GM23338 (cell line): ENCODE data around the gene ABAT. TPM values are rescaled to one million over a fixed set of nuclear protein-coding genes. Genes with fewer than 3 reads are reported as not detected.
A peak's percentile ranks its signal among the peaks of the same experiment; 100 is the strongest.

Experiments
- ATAC-seq: fragments of 200-7000 bp; cut with Tn5 transposase; 3 replicates; pipeline ENCODE4 v1.9.1; 2020
- DNase-seq: peaks from one replicate; pipeline ENCODE4 v3.0.0-alpha.2; 2015; ENCODE audit warnings: low spot score
- H2AFZ ChIP-seq: fragments of 200-600 bp; sonication (generic); 2 replicates; pipeline ENCODE4 v1.8.0; 2016; ENCODE audit warnings: antibody characterized with exemption, mild to moderate bottlenecking, moderate library complexity
- H3F3A ChIP-seq: fragments of 200-600 bp; sonication (generic); replicated peaks from 2 replicates; pipeline ENCODE4 v1.8.0; 2017; ENCODE audit warnings: antibody characterized with exemption, mixed run types, low read depth
- H3K27ac ChIP-seq: fragments of 200-600 bp; sonication (generic); 2 replicates; pipeline ENCODE4 v1.6.1; 2016; ENCODE audit warnings: low read depth
- H3K27me3 ChIP-seq: fragments of 200-600 bp; sonication (generic); 2 replicates; pipeline ENCODE4 v1.8.0; 2016; ENCODE audit warnings: mild to moderate bottlenecking, mixed run types, moderate library complexity; ENCODE audit not compliant: insufficient read depth
- H3K36me3 ChIP-seq: fragments of 200-600 bp; sonication (generic); 2 replicates; pipeline ENCODE4 v1.8.0; 2016; ENCODE audit warnings: mild to moderate bottlenecking; ENCODE audit not compliant: insufficient read depth
- H3K4me1 ChIP-seq: fragments of 200-600 bp; sonication (generic); 2 replicates; pipeline ENCODE4 v1.8.0; 2016; ENCODE audit warnings: mild to moderate bottlenecking, moderate library complexity; ENCODE audit not compliant: insufficient read depth
- H3K4me2 ChIP-seq: fragments of 200-600 bp; sonication (generic); 2 replicates; pipeline ENCODE4 v1.7.1; 2017; ENCODE audit warnings: mixed run types
- H3K4me3 ChIP-seq: fragments of 200-600 bp; sonication (generic); 2 replicates; pipeline ENCODE4 v1.6.1; 2016; ENCODE audit warnings: mixed run types
- H3K79me2 ChIP-seq: fragments of 200-600 bp; sonication (generic); replicated peaks from 2 replicates; pipeline ENCODE4 v1.8.0; 2017; ENCODE audit warnings: mild to moderate bottlenecking; ENCODE audit not compliant: insufficient read depth
- H3K9me2 ChIP-seq: fragments of 200-600 bp; sonication (generic); 2 replicates; pipeline ENCODE4 v1.8.0; 2017; ENCODE audit not compliant: insufficient read depth
- H4K20me1 ChIP-seq: fragments of 200-600 bp; sonication (generic); replicated peaks from 2 replicates; pipeline ENCODE4 v1.8.0; 2017; ENCODE audit warnings: mild to moderate bottlenecking; ENCODE audit not compliant: insufficient read depth
- H3K27ac Mint-ChIP-seq: 2 replicates; pipeline ENCODE4 v1.8.0; 2020; ENCODE audit warnings: inconsistent platforms, mild to moderate bottlenecking, moderate library complexity, mixed read lengths
- H3K27me3 Mint-ChIP-seq: 3 replicates; pipeline ENCODE4 v1.8.0; 2022; ENCODE audit warnings: low read depth, mild to moderate bottlenecking, moderate library complexity, mixed read lengths, inconsistent platforms; ENCODE audit not compliant: insufficient read depth, poor library complexity
- H3K36me3 Mint-ChIP-seq: 3 replicates; pipeline ENCODE4 v1.8.0; 2021; ENCODE audit warnings: low read depth, mild to moderate bottlenecking, inconsistent platforms, moderate library complexity, mixed read lengths
- H3K4me1 Mint-ChIP-seq: 3 replicates; pipeline ENCODE4 v1.8.0; 2020; ENCODE audit warnings: mild to moderate bottlenecking, inconsistent platforms, mixed read lengths
- H3K4me3 Mint-ChIP-seq: 3 replicates; pipeline ENCODE4 v1.8.0; 2021; ENCODE audit warnings: moderate library complexity, mild to moderate bottlenecking, inconsistent platforms, mixed read lengths
- H3K9me3 Mint-ChIP-seq: 3 replicates; pipeline ENCODE4 v1.8.0; 2020; ENCODE audit warnings: moderate library complexity, mild to moderate bottlenecking, inconsistent platforms, mixed read lengths
- CREB1 ChIP-seq: fragments of 250-450 bp; sonication (Bioruptor Pico); IDR thresholded peaks from 2 replicates; pipeline ENCODE4 v1.5.0; 2020; ENCODE audit warnings: low read depth, mild to moderate bottlenecking, moderate library complexity
- EZH2 ChIP-seq: fragments of 200-600 bp; sonication (generic); IDR thresholded peaks from one replicate; pipeline ENCODE4 v1.8.0; 2017; ENCODE audit warnings: antibody characterized with exemption, mild to moderate bottlenecking, low read depth; ENCODE audit not compliant: unreplicated experiment
- EZH2phosphoT487 ChIP-seq: fragments of 200-600 bp; sonication (generic); IDR thresholded peaks from one replicate; pipeline ENCODE4 v1.8.1; 2018; ENCODE audit warnings: antibody characterized with exemption; ENCODE audit not compliant: unreplicated experiment
- JUNB ChIP-seq: IDR thresholded peaks from one replicate; pipeline ENCODE4 v1.6.1; 2016; ENCODE audit warnings: antibody characterized with exemption; ENCODE audit not compliant: unreplicated experiment
- NANOG ChIP-seq: IDR thresholded peaks from 2 replicates; pipeline ENCODE4 v1.6.1; 2016; ENCODE audit warnings: antibody characterized with exemption, borderline replicate concordance
- POLR2AphosphoS5 ChIP-seq: IDR thresholded peaks from 2 replicates; pipeline ENCODE4 v1.6.1; 2016; ENCODE audit warnings: antibody characterized with exemption, low read depth
- STAT1 ChIP-seq: IDR thresholded peaks from one replicate; pipeline ENCODE4 v1.6.1; 2016; ENCODE audit warnings: antibody characterized with exemption; ENCODE audit not compliant: unreplicated experiment
- ZNF331 ChIP-seq: fragments of 250-450 bp; sonication (Bioruptor Pico); IDR thresholded peaks from 2 replicates; pipeline ENCODE4 v1.5.0; 2020; ENCODE audit warnings: low read depth, mild to moderate bottlenecking, moderate library complexity
- polyA plus RNA-seq: library from polyadenylated mRNA; unstranded; fragments of >200 nt; fragmentation: Nextera tagmentation; extraction: Ambion mirVana; gene quantifications from 2 replicates; pipeline ENCODE4 v1.2.1, GENCODE V29; 2016
- total RNA-seq: library from RNA; depleted of rRNA; stranded (reverse); fragments of >200 nt; shearing (Covaris generic); gene quantifications from 2 replicates; pipeline ENCODE4 v1.2.3, GENCODE V29; 2014
- TF ChIP-seq, protein P1 (sequence below), 2 experiments: fragments of 200-600 bp in 1 of 2; sonication (generic) in 1 of 2; conservative IDR thresholded peaks; 2 replicates each; pipeline versions ENCODE4 v1.5.1 to v1.6.1; 2016 to 2017; ENCODE audit warnings: antibody characterized with exemption in 2 of 2, low read depth in 2 of 2, mild to moderate bottlenecking in 2 of 2, moderate library complexity in 1 of 2
- TF ChIP-seq, protein P2 (sequence below): IDR thresholded peaks from one replicate; pipeline ENCODE4 v1.6.1; 2018; ENCODE audit warnings: antibody characterized with exemption; ENCODE audit not compliant: unreplicated experiment
- TF ChIP-seq, protein P3 (sequence below): IDR thresholded peaks from 2 replicates; pipeline ENCODE4 v1.6.1; 2016; ENCODE audit warnings: antibody characterized with exemption

ABAT gene
- total and polyA plus RNA-seq, 2 experiments from 2014 or later, result 4.4 to 8.8 TPM

DNA sequence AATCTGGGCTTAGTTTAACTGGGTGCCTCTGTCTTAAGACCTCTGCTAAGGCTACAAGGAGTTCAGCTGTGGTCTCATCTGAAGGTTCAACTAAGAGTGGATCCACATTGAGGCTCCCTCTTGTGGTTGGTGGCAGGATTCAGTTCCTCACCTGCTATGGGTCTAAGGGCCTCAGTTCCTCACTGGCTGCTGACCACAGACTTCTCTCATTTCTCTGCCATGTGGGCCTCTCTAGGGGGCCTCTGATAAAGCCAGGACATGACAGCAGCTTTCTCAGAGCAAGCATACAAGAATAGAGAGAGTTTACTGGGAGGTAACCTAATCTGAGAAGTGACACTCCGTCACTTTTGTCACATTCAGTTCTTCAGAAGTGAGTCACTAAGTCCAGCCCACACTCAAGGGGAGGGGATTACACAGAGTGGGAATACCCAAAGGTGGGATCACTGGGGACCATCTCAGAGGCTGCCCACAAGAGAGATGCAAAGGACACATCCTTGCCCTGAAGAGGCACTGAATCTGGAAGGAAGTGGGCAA, 19.2 kb upstream of the ABAT start:
- TF ChIP-seq, protein P1, sequence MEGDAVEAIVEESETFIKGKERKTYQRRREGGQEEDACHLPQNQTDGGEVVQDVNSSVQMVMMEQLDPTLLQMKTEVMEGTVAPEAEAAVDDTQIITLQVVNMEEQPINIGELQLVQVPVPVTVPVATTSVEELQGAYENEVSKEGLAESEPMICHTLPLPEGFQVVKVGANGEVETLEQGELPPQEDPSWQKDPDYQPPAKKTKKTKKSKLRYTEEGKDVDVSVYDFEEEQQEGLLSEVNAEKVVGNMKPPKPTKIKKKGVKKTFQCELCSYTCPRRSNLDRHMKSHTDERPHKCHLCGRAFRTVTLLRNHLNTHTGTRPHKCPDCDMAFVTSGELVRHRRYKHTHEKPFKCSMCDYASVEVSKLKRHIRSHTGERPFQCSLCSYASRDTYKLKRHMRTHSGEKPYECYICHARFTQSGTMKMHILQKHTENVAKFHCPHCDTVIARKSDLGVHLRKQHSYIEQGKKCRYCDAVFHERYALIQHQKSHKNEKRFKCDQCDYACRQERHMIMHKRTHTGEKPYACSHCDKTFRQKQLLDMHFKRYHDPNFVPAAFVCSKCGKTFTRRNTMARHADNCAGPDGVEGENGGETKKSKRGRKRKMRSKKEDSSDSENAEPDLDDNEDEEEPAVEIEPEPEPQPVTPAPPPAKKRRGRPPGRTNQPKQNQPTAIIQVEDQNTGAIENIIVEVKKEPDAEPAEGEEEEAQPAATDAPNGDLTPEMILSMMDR (conservative IDR thresholded peaks at IDR 0.05; ENCODE audit: low read depth in 2 of 2), result peak; percentile 75 to 88
- no peak for TF ChIP-seq NANOG
- Histone ChIP-seq H2AFZ (no peak overlapping the region), H4K20me1 (no peaks in the 10 kb centered on the region), H3K9me2 (no peaks in the 10 kb centered on the region), H3K4me3 (no peak overlapping the region), H3K4me2 (no peak overlapping the region), H3K4me1 (0 out of 2 replicates have a peak, but pooled peaks cover 4% of the 10 kb centered on the region), H3K36me3 (no peaks in the 10 kb centered on the region), H3K27ac (no peak overlapping the region), H3K27me3 (no peaks in the 10 kb centered on the region), H3K79me2 (no peaks in the 10 kb centered on the region), H3F3A (no peaks in the 10 kb centered on the region; the same call in 1 of the 2 replicates)
- peaks cover 10% of the 10 kb centered on the region for H3K27me3 Mint-ChIP-seq
- no peak overlapping the region for H3K27ac Mint-ChIP-seq
- H3K36me3 Mint-ChIP-seq, result no peaks in the 10 kb centered on the region
- no peak overlapping the region for H3K4me3 Mint-ChIP-seq
- H3K9me3 Mint-ChIP-seq, result no peaks in the 10 kb centered on the region
- peak; percentile 84 for DNase-seq
- peaks cover 10% of the 10 kb centered on the region for H3K4me1 Mint-ChIP-seq
- peak; percentile 89 for ATAC-seq

DNA sequence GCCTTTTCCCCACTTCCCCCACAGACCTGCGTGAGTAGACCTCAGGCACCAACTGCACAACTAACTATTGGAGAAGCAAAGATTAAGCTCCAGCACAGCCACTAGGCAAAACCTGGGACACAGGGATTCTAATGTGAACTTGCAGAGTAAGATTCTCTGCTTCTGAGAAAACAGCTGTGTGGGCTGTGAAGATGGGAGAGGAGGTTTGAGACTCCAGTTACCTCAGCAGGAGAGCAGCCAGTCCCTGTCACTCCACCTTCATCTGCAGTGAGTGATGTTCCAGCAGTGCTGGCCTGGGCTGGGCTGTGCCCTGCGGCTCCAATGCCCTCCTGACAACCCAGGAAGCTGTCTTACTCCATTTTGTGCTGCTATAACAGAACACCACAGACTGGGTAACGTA, 18.0 kb upstream of the ABAT start:
- H3K27me3 Mint-ChIP-seq, result peaks cover 9% of the 10 kb centered on the region
- no peak overlapping the region for H3K27ac Mint-ChIP-seq
- TF ChIP-seq NANOG (no peak), EZH2 (no peak), JUNB (no peak), EZH2phosphoT487 (no peak), STAT1 (no peak), CREB1 (CRISPR knock-in tag) (no peak), ZNF331 (no peak), POLR2AphosphoS5 (no peak)
- TF ChIP-seq, protein P2, sequence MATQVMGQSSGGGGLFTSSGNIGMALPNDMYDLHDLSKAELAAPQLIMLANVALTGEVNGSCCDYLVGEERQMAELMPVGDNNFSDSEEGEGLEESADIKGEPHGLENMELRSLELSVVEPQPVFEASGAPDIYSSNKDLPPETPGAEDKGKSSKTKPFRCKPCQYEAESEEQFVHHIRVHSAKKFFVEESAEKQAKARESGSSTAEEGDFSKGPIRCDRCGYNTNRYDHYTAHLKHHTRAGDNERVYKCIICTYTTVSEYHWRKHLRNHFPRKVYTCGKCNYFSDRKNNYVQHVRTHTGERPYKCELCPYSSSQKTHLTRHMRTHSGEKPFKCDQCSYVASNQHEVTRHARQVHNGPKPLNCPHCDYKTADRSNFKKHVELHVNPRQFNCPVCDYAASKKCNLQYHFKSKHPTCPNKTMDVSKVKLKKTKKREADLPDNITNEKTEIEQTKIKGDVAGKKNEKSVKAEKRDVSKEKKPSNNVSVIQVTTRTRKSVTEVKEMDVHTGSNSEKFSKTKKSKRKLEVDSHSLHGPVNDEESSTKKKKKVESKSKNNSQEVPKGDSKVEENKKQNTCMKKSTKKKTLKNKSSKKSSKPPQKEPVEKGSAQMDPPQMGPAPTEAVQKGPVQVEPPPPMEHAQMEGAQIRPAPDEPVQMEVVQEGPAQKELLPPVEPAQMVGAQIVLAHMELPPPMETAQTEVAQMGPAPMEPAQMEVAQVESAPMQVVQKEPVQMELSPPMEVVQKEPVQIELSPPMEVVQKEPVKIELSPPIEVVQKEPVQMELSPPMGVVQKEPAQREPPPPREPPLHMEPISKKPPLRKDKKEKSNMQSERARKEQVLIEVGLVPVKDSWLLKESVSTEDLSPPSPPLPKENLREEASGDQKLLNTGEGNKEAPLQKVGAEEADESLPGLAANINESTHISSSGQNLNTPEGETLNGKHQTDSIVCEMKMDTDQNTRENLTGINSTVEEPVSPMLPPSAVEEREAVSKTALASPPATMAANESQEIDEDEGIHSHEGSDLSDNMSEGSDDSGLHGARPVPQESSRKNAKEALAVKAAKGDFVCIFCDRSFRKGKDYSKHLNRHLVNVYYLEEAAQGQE, result no peak
- TF ChIP-seq, protein P1 (conservative IDR thresholded peaks at IDR 0.05; ENCODE audit: low read depth in 2 of 2), result no peak
- TF ChIP-seq, protein P3, sequence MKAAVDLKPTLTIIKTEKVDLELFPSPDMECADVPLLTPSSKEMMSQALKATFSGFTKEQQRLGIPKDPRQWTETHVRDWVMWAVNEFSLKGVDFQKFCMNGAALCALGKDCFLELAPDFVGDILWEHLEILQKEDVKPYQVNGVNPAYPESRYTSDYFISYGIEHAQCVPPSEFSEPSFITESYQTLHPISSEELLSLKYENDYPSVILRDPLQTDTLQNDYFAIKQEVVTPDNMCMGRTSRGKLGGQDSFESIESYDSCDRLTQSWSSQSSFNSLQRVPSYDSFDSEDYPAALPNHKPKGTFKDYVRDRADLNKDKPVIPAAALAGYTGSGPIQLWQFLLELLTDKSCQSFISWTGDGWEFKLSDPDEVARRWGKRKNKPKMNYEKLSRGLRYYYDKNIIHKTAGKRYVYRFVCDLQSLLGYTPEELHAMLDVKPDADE, result no peak

More for the DNA sequence above, 18.0 kb upstream of the ABAT start:
- Histone ChIP-seq H3K9me2 (no peaks in the 10 kb centered on the region), H3K4me3 (no peak overlapping the region), H2AFZ (no peak overlapping the region), H3K4me1 (0 out of 2 replicates have a peak, but pooled peaks cover 4% of the 10 kb centered on the region), H3K36me3 (no peaks in the 10 kb centered on the region), H4K20me1 (no peaks in the 10 kb centered on the region), H3K27me3 (no peaks in the 10 kb centered on the region), H3K79me2 (no peaks in the 10 kb centered on the region), H3K4me2 (no peak overlapping the region), H3K27ac (no peak overlapping the region), H3F3A (no peaks in the 10 kb centered on the region; the same call in 1 of the 2 replicates)
- Mint-ChIP-seq H3K4me1 (peaks cover 9% of the 10 kb centered on the region), H3K4me3 (no peak overlapping the region), H3K9me3 (no peaks in the 10 kb centered on the region), H3K36me3 (no peaks in the 10 kb centered on the region)
- DNase-seq, result no peak
- no peak for ATAC-seq
